HG03378 (cell line): ENCODE results near the gene NDUFAF8.

ENCODE experiments used
- ATAC-seq: cut with Tn5 transposase; IDR thresholded peaks from one replicate; pipeline ENCODE4 v1.9.1; 2021; ENCODE audit warnings: mild to moderate bottlenecking, moderate library complexity; ENCODE audit not compliant: unreplicated experiment

NDUFAF8 gene

DNA sequence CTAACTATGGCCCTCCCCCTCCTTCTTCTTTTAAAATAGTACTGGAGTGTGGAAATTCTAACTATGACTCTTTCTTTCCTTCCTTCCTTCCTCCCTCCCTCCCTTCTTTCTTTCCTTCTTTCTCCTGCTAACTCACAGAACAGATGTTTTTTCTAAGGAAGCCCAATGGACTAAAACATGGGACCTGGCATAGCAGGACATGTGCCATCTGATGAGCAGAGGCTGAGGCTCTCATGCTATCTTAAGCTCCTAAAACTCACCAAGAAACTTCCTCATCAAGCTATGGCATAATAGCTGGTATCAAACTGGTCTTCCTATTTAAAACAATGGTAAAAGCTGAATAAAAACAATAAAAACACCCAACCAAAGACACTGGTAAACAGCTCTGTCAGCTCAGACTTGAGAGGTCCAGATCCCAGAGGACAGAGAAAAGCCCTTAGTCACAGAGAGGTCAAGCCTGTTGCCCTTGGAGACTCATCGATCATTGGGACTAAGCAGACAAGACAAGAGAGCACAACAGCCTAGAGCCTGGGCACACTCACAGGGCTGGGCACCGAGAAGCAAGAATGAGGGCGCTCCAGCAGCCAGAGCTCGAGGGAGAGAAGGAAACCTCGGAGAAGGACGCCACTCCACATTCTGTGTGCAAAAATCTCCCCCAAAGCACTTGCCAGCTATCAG is 28.4 kb downstream of the NDUFAF8 start:
- no peak for ATAC-seq

DNA sequence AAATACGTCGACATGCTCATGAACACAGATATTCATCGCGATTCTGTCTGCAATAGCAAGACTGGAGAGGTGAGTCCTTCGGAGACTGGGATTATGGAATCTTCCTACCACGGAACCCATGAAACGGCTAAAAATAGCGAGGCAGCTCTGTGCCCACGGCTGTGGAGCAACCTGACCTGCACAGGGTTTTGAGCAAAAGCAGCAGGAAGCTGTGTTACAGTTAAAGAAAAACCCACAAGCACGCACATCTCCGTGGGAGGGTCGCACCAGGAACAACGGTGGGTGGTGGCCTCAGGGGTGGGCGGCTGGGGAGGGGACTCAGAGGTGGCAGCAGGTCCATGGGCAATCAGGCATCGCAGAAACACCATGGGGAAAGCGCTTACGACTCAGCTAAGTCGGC is 31.2 kb downstream of the NDUFAF8 start:
- ATAC-seq = no peak

DNA sequence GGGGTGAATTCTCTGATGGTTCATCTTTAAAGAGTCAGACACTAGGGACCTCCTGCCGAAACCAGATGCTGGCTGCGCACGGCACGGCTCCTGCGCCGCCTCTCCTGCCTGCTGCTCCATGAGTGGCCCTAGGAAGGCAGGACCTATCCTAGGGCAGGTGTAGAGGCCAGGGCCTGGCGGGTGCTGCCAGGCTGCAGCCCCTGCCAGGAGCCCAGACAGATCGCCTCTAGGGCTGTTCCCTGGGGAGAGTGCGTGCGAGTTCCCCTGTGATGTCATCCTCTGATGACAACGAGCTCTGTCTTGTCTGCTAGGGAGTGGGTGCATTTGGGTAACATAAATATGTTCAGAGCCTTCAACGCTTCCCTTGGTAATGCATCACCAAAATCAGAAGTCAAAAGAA is 32.1 kb downstream of the NDUFAF8 start:
- no peak for ATAC-seq

DNA sequence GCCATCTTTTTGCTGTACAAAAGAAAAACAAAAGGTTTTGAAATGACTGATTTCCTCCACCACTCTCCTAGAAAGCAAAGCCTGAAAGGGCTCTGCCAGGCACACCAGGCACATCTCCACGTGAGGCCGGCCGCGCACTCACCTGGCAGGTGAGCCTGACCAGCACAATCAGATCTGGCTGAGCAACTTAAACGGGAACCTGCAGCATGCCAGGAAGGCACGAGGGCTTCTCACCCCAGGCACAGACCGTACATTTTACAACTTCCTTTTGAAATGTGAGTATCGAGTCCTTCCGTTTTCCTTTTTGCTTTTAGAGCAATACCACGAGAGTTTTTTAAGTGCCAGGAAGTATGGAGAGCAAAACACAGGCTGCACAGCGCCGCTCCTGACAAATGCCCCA is 33.5 kb downstream of the NDUFAF8 start:
- no peak for ATAC-seq

DNA sequence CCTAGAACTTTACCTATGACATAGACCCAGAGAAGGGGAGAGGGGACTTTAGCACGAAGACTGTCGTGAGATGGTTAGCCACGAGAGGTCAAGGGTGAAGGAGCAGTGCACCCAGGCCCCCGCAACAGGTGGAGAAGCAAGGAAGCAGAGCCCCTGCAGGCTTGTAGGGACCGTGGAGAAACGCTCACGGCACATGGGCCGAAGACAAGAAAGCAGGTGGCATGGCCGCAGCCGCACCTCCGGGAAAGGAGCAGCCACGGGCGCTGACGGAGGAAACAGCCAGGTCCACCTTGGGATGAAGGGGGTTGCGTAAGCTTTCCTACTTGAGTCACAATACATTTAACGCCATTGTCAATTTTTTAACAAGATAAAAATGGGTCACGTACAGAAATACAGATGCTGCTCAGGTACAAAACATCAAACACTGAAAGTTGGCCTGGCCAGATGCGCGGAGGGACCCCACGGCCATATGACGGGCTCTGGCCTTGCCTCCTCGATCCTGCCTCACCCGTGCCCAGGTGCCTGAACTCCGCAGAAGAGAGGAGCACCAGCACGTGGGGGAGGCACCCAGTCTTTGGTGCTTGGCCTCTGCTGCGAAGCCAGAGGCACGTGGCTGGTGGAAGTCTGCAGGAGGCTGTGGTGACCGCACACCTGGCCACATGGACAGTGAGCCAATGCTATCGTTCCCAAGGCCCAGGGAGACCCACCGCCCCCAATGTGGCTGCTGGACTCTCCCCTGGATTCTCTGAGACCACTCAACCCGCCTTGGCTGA is 34.8 kb downstream of the NDUFAF8 start:
- no peak for ATAC-seq

DNA sequence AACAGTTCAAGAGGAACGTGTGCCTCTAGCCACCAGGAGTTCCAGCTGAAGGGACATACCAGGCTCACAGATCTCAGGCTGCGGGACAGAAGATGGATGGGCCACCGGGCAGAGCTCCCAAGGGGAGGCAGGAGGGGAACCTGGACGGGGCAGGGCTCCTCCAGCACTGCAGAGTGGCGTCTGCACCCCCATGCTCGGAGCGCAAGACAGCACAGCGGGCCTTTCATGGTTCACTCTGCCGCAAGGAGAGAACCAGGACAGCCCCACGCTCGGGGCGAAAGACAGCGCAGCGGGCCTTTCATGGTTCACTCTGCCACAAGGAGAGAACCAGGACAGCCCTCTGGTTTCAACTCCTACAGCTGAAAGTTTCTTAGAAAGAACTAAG is 35.3 kb downstream of the NDUFAF8 start:
- ATAC-seq = no peak

DNA sequence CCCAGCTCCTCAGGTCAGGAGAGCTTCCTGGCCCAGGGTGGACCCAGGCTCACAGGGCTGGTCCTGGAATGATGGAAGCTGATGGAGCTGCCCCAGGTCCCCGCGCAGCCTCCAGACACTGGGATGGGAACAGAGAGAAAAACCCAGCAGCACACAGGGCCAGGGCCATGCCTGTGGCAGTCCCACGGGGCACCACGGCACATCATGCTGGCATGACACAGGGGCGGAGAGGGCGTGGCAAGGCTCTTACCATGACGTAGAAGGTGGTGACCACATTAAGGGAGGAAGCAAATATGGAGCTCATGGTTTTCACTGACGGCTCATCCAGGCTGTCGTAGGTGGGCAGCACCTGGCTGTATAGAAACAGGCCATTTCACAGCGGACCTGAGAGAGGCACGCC is 37.7 kb downstream of the NDUFAF8 start:
- no peak for ATAC-seq

DNA sequence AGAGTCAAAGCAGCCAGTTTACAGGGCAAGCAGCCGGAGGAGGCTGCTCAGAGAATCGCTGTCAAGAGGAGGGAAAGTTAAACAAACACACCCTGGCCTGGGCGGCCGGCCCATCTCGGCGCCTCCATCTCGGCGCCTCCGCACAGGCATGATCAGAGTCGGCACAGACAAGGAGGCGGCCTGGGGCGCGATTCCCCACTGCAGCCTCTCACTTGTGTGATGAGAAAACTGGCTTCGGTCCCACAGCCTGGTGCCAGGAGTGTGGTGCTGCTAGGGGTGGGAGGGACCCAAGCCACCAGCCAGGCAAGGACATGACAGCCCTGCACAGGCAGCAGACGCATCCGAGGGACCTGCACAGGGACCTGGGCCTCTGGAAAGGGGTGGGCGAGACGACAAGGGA is 38.3 kb downstream of the NDUFAF8 start:
- no peak for ATAC-seq

DNA sequence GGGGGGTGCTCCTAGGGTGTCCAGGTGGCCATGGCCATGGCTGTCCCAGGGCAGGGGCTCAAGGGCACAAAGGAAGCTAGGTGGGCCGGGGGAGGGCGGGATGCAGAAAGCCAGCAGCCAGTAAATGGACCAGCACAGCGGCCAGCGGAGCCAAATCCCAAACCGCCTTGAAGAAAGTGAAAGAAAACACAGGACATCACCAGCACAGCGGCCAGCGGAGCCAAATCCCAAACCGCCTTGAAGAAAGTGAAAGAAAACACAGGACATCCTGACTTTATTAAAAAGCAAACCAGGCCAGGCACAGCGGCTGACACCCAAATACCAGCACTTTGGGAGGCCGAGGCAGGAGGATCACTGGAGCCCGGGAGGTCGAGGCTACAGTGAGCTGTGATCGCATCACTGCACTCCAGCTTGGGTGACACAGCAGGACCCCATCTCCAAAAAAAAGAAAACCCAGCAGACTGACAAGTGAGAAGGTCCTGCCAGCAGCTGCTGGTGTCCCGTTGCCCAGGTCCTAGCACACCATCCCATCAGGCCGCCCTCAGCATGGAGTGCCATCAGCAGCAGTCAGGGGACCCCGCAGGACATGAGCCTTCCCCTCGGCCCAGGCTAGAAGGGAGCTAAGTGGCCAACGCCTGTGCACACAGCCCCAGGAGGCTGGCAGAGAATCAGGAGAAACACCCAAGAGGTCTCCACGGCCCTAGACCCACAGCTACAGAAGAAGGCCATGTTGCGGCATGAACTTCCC is 39.0 kb downstream of the NDUFAF8 start:
- no peak for ATAC-seq

DNA sequence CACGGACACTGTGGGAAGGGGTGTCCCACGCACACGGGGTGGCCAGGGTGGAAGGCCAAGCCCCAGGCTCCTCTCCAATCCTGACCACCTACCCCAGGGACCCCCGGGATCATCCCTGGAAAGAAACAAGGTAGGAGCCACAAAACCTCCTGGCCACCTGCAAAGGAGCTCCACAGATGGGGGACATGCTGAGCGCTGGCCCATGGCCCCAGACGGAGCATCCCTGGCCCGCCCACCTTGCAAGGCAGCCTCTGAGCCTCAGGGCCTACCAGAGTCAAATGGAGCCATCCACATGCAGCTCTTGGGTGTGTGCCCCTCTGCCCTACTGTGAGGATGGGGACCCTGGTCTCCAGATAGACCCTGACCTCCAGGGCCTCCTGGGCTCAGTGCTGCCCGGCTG is 39.7 kb downstream of the NDUFAF8 start:
- ATAC-seq = no peak

DNA sequence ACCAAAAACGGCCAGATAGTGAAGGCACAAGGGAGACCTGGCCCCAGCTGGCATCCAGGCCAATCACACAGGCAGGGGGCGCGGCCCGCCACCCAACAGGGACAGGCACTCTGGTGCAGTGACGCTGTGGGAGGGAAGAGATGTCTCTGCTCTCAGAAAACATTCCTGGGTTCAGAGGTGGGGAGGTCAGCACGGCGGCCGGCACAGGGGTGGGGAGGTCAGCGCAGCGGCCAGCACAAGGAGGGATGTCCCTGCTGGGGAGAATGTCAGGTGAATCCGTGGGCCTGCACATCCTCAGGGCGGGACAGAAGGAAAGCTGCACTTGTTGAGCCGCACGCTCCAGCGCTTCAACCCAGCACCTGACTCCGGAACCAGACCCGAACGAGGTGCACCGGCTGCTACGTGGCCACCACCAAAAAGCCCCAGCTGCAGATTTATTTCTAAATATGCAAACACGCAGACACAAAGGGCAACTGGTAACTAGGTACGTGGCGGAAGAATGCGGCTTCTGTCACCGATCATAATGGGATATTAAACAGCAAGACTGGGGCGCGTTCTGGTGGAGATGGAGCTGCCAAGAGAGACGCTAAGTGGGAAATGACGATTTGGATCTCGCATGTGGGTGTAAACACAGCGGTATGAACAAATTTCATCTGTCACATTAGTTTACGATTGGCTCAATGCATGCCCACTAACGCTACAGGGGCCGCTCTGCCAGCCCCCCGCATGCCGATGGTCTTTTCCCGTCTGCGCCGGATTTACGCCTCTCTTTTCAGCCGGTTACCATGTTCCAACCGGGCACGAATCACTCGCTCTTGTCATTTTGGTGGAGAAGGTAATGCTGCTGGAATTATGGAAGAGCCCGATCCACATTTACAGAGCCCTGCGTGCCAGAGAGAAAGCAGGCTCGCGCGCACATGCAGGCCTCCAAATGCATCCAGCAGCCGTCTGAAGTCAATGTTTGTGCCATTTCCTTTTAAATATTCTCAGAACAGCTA is 40.5 kb downstream of the NDUFAF8 start:
- no peak for ATAC-seq

DNA sequence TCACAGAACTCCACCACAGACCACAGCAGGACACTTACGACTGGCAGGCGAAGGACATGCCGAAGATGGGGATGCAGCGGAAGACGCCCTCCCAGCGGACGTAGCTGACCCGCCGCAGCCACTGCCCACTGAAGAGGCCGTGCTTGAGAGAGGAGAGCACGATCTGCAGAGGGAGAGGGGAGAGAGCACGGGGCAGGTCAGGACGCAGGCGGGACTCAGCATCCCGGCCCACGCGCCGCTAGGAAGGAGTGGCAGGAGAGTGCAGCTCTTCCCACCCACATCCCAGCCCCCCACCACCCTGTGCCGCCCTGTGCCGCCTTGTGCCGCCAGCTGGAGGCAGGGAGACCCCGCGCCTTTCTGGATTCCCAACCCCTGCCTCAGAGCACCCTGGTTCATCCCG is 41.5 kb downstream of the NDUFAF8 start:
- no peak for ATAC-seq

DNA sequence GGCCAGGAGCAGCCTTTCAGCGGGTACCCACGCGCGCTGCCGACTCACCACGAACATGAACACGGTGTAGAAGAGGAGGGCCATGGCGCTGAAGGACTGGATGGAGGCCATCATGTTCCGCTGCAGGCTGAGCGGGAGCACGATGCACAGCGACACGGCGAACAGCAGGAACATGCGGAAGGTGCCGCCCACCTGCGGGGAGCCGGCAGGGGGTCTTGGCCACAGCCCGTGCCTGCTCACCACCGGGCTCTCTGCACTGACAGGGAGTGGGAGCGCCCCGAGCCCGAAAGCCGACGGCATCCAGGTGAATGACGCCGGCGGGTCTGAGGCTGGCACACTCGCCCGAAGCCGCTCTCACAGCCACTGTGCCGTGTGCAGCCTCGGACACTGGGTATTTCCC is 43.0 kb downstream of the NDUFAF8 start:
- ATAC-seq = no peak

DNA sequence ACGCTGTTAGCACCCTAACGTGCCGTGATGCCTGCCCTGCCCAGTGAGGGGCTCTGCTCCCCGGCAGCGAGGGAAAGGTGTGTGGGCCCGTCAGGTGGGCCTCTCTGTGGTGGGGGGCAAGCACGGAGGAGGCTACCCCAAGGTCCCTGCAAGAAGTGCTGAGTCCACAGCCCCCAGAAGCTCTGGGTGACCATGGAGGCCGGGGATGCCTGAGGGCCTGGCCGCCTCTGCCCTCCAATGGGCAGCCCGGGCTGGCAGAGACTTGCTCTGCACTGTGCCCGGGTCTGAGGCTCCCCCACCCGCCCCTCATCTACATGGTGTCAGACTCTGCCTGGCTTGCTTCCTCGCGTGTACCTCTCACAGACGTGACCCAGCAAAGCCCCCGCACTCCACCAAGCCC is 43.8 kb downstream of the NDUFAF8 start:
- ATAC-seq = no peak

DNA sequence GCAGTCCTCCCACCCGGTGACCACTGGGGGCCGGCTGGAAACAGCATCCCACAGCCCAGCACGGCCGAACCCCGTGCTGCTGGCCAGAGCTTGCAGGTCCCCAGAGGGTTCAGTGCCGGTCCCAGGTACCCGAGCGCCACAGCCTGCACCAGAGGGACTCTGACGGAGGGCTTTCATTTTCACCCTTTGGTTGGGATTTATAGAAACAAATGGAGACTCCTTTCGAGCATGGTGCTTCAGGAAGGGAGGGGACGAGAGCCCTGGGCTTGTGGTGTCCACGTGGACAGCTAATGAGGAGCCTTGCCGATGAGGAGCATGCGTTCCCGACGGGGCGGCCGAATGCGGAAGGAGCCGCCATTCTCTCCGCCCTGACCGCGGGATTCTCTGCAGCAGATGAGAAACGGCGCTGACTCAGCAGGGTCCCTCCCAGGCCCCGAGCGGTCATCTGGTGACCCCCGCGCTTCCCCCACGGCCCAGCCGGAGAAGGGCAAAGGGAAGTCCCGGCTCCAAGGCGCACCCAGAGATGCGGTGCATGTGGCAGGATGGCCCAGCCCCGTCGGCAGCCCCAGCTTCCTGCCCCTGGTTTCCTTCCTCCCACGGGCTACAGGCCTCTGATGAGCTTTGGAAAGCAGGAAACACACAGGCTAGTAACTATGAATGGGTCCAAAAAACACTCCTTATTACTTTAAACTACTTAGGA is 46.2 kb downstream of the NDUFAF8 start:
- no peak for ATAC-seq

DNA sequence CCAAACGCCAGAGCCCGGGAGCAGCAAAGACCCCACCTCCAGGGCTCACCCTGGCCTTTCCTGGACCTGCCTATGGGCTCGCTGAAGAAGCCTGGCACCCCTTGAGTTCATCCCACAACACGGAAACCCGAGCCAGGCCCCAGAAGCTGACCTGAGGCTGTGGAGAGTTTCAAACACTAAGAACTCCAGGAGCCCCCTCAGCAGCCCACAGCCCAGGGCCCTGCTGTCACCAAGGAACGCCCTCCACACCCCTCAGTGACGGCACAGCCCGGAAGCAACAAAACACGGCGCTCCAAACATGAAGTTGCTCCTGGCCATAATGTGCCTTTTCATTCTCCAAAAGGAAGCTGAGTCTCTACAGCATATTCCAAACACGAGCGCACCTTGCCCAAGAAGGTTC is 46.8 kb downstream of the NDUFAF8 start:
- ATAC-seq = no peak

DNA sequence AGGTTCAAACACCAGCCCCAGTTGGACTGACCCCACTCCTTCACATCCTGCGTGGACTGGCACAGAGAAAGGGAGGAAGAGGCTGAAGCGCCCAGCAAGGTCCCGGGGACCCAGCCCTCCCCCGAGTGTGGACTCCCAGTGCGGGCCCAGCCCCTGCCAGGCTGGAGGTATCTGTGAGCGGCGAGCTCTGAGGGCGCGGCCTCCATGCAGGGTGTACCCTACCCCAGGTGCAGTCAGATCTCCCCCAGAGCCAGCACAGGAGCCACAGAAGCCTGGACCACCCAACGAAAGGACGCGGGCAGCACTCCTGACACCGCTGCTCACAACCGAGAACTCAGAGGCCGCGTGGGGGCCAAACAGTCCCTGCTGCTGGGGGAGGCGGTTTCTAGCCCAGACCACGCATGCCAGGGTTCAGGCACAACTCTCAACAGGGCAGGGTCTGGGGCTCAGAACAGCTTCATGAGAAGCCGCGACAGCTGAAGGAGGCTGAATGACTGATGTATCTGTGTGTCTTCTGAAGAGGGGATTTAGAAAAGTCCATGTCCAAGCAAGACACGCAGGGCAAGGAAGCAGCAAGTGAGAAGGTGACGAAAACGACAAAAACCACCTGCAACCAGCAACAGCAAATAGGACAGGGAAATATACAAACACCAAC is 47.5 kb downstream of the NDUFAF8 start:
- ATAC-seq = no peak

DNA sequence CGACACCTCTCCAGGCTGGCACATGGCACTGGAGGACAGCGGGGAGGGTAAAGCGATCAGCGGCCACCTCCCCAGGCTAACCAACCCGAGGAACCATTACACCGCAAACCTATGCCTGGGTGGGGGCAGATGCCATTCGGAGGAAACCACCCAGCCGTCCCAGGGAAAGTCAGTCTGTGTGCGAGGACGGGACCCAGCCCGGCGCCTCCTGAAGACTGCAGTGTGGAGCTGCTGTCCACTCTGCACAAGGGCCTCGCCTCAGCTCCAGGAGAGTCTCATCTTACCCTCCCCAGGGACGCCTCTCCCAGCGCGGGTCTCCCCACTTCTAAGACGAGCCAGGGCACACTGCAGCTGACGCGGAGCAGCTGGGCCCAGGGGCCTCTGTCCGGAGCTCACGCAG is 48.0 kb downstream of the NDUFAF8 start:
- ATAC-seq = no peak

DNA sequence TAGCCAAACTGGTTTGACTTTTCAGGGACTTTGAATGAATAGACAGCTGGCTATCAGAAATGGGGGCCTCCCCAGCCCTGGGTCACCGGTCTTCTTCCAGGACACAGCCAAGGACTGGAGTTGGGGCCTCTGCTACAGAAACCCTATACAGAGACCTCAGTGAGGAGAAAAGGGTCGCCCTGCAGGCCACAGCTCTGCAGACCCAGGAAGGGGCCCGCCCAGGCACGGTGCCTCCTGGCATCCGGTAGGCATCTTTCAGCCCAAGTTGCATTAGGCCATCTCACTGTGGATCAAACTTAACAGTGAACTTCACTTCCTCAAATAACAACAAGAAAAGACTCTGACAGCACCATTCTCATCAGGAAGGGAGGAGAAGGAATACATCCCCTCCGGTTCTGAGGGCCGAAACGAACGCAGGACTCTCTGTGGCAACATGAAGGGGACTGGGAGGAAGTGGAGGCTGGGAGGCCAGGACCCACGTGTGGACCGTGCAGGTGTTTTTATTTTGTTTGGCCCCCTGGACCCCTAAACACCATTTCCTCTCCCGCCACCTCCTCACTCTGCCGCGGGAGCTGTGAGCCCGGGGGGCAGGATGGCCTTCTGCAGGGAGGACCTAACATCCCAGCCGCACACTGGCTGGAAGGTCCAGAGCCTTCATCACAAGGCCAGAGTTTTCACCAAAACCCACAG is 48.8 kb downstream of the NDUFAF8 start:
- no peak for ATAC-seq
